Cardiac muscle cell (in vitro differentiated cells and primary cell): ENCODE measurements around the gene POP4. TPM values are rescaled to one million over a fixed set of nuclear protein-coding genes. Genes with fewer than 3 reads are reported as not detected.

Source experiments
- DNase-seq, 2 donors: peaks; one replicate each; pipeline versions ENCODE4 v3.0.0 to v3.0.0-alpha.2; 2010 to 2017; ENCODE audit warnings: low read depth in 1 of 2, low spot score in 1 of 2
- H3K27ac ChIP-seq: fragments of 200-600 bp; sonication (generic); 2 replicates; pipeline ENCODE4 v1.5.1; 2016
- H3K27me3 ChIP-seq: fragments of 200-600 bp; sonication (generic); 2 replicates; pipeline ENCODE4 v1.6.0; 2016; ENCODE audit warnings: control low read depth
- H3K36me3 ChIP-seq: fragments of 200-600 bp; sonication (generic); 2 replicates; pipeline ENCODE4 v1.5.1; 2016; ENCODE audit warnings: control low read depth
- H3K4me1 ChIP-seq: fragments of 200-600 bp; sonication (generic); 2 replicates; pipeline ENCODE4 v1.8.1; 2017; ENCODE audit warnings: low read depth, mild to moderate bottlenecking, mixed run types
- H3K4me3 ChIP-seq: fragments of 200-600 bp; sonication (generic); 2 replicates; pipeline ENCODE4 v1.5.1; 2016; ENCODE audit warnings: mild to moderate bottlenecking
- H3K9me3 ChIP-seq: fragments of 200-600 bp; sonication (generic); 2 replicates; pipeline ENCODE4 v1.5.1; 2017; ENCODE audit warnings: low read depth, mild to moderate bottlenecking, control low read depth
- CTCF ChIP-seq: IDR thresholded peaks from 2 replicates; pipeline ENCODE4 v1.5.1; 2012; ENCODE audit warnings: low read depth, mild to moderate bottlenecking, low read length
- polyA plus RNA-seq: library from polyadenylated mRNA; unstranded; fragments of >200 nt; fragmentation: Nextera tagmentation; extraction: Ambion mirVana; gene quantifications from 2 replicates; pipeline ENCODE4 v1.2.1, GENCODE V29; 2016
- total RNA-seq: library from RNA; depleted of rRNA; stranded (reverse); fragments of >200 nt; gene quantifications from 2 replicates; pipeline ENCODE4 v1.2.3, GENCODE V29; 2016

The POP4 gene
- total and polyA plus RNA-seq, 2 experiments from 2014 or later = 32.0 to 86.7 TPM

DNA sequence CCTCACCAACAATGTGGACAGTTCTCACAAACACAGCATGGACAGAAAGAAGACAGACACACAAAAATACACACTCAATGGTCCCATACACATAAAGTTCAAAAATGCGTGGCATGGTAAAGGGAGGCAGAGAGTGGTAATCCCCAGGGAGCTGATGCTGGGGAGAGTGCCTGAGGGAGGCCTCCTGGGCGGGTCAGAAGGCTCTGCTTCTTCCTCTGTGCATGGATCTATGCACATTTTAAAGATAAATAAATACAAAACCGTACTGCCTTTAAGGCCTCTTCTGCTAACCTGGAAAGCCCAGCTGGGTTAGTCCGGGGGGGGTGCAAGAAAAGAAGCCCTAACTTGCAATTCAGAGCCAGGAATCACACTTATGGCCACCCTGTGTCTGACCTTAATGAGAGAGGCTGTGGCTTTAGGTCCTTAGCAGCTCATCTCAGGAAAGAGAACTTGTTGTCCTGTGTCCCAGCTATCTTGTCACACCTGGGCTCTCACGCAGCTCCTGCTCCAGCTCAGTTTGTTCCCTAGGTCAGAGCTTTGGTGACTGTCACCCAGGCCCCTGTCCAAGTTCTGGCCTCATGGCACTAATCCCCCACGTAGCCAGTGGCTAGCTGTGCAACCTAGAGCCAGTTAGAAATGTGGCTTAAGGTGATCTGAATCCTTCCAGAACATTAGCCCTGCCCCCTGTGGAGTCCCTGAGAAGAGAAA, 28.5 kb downstream of the POP4 start:
- Histone ChIP-seq H3K36me3 (no peaks in the 10 kb centered on the region), H3K4me1 (peaks cover 6% of the 10 kb centered on the region), H3K27ac (no peak overlapping the region), H3K27me3 (no peaks in the 10 kb centered on the region), H3K9me3 (no peaks in the 10 kb centered on the region), H3K4me3 (no peak overlapping the region)
- TF ChIP-seq CTCF = no peak
- DNase-seq = no peak

- TF ChIP-seq CTCF = no peak
- Histone ChIP-seq H3K27me3 (no peaks in the 10 kb centered on the region), H3K4me1 (peaks cover 6% of the 10 kb centered on the region)
These were observed 29.9 kb downstream of the POP4 start for GRCh38 chr19:29635963-29636362.

GRCh38 chr19:29636553-29637360, 30.7 kb downstream of the POP4 start:
- no peaks in the 10 kb centered on the region for H3K27me3 ChIP-seq
- H3K9me3 ChIP-seq = no peaks in the 10 kb centered on the region
- H3K27ac ChIP-seq = no peak overlapping the region
- DNase-seq = no peak
- H3K36me3 ChIP-seq = no peaks in the 10 kb centered on the region
- no peak overlapping the region for H3K4me3 ChIP-seq
- TF ChIP-seq CTCF = no peak
- H3K4me1 ChIP-seq = peaks cover 6% of the 10 kb centered on the region

More at GRCh38 chr19:29635963-29636362, 29.9 kb downstream of the POP4 start:
- Histone ChIP-seq H3K4me3 (no peak overlapping the region), H3K9me3 (no peaks in the 10 kb centered on the region), H3K36me3 (no peaks in the 10 kb centered on the region), H3K27ac (no peak overlapping the region)
- DNase-seq = no peak

GRCh38 chr19:29639086-29639485, 33.0 kb downstream of the POP4 start:
- H3K9me3 ChIP-seq = no peaks in the 10 kb centered on the region
- H3K27ac ChIP-seq = no peak overlapping the region
- DNase-seq = no peak
- H3K36me3 ChIP-seq = no peaks in the 10 kb centered on the region
- no peaks in the 10 kb centered on the region for H3K4me1 ChIP-seq
- no peak for TF ChIP-seq CTCF
- no peaks in the 10 kb centered on the region for H3K27me3 ChIP-seq
- no peak overlapping the region for H3K4me3 ChIP-seq

DNA sequence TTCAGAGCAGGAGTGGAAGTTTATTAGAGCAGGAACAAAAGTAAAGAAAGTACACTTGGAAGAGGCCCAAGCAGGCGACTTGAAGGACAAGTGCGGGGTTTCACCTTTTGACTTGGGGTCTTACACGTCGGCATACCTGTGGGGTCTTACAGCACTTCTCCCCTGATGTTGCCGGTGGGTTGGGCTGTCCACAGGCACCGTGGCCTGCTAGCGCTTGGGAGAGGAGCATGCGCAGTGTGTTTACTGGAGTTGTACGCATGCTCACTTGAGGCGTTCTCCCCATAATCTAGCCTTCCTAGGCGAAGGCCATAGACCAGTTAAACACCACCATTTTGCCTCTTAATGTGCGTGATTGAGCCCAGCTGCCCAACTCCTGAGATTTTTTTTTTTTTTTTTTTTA, 34.1 kb downstream of the POP4 start:
- no peak for TF ChIP-seq CTCF
- Histone ChIP-seq H3K27me3 (no peaks in the 10 kb centered on the region), H3K27ac (no peak overlapping the region), H3K9me3 (no peaks in the 10 kb centered on the region), H3K36me3 (no peaks in the 10 kb centered on the region), H3K4me1 (no peaks in the 10 kb centered on the region), H3K4me3 (no peak overlapping the region)
- no peak for DNase-seq
